Measurements from ENCODE around the gene FBXO44.

Gene FBXO44

DNA sequence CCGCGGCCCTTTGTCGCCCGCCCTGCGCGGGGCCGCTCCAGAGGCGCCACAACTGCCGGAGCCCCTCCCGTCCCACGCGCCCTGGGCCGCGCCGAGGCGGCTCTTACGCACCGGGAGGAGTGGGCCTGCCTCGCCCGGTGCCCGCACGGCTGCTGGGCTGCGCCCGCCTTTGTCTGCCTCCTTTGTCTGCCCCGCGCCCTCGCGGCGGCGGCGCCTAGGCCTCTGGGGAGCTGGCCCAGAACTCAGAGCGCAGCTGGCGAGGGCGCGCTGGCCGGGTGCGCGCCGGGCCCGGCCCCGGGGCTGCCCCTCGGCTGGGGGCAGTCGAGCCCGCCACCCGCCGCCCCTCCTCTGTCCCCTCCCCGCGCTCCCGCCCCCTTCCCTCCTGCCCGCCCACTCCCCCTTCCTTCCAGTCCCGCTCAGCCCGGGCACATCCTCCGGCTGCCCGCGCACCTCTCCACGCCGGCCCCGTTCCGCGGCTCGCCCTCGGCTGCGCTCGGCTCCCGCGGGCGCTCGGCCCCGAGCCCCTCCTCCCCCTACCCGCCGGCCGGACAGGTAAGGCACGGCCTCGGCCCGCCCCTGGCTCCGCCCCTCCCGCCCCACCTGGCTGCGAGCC is 36.7 kb downstream of the FBXO44 start, which contains the start of gene DRAXIN:
TSS of gene DRAXIN (plus strand) at position 409 of the 613 bp plus-strand sequence. CDS start 14,549 bp downstream, outside the sequence.
- DNase-seq = peak in 1 of 3 donors; percentile 52

DNA sequence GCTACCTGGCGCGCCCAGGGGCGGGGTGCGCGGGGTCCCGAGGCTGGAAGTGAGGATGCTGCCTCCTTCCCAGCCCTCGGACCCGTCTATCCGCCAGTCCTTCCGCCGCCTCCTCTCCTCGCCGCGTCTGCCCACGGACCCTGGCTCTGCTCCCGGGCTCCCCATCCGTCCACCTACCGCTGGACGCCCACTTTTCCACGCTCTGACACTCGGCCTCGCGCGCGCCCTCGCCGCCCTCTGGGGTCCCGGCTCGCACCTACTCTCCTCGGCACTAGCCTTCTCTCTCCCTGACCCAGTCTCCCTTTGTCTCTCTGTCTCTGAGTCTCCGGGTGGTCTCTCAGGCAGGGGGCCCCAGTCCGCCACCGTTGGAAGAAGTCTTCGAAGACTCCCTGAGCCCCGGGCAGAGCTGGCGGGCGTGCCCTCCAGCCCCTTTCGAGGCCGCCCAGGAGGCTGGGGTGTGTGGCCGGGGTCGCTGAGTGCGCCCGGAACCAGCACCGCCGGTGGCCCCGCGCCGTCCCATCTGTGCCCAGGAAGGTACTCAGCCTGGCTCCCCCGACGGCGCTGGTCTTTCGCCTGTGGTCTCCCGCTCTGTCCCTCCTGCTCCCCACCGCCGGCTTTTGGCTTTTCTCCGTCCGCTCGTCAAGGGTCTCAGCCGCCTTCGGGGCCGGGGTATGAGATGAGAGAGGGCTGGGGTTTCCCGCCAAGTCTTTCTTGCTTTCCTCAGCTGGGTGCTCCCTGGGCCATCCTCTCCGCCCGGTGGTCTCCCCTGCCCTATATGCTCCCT is 37.4 kb downstream of the FBXO44 start:
- no peak for DNase-seq

- DNase-seq = peak; percentile 90 to 92 (median 90)
These were observed 38.4 kb downstream of the FBXO44 start for GRCh38 chr1:11693024-11693590.

- DNase-seq = no peak
These were observed 39.2 kb downstream of the FBXO44 start for GRCh38 chr1:11693917-11694316.

DNA sequence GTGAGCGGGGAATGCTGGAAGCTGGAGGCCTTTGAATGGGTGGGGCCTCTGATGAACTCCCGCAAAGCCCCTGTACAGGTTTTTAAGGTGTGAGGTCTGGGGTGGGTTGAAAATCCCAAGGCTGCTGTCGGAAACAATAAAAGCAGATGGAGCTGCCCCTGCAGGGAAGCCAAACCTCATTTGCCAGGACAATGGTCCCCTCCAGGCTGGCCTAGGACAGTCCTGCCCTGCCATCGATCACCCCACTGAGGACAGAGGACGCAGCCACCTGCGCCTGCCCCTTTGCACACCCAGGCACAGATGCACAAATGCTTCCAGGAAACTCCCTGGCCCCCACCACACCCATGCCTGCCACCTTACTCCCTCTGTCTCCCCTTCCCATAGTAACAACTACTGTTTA is 41.2 kb downstream of the FBXO44 start:
- DNase-seq = no peak

DNA sequence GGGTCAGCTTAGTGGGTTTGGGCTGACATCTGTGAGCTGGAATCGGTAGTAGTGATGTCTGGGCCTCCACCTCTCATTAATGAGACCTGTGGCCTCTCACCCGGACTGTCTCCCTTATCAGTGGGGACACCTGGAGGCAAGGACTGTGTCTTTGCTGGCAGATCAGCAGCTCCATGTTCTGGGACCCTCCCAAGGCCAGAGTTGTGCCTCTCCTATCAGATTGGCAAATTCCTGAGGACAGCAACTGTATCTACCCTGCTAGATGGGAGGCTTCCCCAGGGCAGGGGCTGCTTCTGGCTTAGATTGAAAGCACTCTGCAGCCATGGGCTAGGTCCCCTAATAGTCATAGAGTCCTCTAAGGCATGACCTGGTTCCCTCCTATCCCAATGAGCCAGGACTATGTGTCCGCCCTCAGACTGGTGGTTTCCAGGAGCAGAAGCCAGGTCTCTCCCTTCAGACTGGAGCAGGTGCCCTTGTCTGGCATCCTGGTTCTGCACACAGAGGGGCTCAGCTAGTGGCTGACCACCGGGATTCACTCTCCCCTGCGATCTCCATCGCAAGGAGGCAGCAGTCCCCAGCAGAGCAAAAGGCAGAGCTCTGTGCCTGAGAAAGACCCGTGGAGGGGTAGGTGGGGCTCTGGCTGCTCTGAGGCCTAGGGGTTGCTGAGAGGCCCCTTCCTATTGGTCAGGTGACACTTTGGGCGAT is 42.7 kb downstream of the FBXO44 start:
- DNase-seq = no peak

DNA sequence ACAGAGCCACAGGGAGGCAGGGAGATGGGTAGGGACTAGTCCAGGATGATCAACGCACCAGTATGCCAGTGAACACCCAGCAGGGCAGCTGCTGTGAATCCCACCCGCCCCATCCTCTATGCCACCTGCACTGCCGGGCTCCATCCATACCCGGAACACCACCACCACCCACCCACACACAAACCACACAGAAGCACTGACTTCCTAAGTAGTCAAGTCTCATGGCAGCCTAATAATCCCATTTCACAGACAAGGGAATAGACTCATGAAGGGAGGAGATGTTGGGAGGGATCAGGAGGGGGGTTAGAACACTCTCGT is 43.2 kb downstream of the FBXO44 start:
- no peak for DNase-seq

DNA sequence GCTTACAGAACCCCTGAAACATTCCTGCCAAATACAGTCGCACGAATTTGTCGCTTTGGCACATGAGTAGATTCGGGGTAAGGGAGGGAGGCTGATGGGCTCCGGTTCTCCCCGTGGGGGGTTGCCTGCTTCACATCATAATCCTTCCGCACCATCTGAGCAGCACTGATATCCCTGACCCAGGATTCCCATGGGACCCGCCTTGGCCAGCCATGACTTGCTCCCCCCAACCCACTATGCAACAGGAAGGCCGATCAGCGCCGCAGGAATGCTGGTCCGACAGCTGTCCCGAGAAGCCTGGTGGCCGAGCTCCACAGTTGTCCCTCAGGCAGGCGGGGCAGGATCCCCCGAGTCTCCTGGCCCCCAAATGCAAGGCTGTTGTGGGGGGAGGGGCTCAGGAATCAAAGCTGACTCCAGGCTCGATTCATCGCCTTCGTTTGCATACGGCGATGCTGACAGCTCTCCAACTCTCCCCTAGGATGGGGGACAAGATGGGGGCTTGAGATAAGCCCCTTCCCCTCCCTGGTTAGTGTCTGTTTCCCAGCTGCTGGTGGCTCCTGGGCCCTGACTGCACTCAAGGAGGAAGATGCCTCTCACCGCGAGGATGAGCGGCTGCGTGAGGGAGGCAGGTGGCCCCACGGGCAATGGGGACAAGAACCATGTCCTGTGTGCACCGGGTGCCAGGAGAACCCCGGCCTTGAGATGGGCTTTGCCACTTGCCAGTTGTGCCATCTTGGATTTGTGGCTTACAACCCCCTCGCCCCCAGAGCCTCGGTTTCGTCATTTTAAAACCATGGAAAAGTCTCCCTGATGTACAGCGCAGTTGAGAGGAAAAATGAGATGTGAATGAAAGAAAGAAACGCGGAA is 46.2 kb downstream of the FBXO44 start:
- no peak for DNase-seq

DNA sequence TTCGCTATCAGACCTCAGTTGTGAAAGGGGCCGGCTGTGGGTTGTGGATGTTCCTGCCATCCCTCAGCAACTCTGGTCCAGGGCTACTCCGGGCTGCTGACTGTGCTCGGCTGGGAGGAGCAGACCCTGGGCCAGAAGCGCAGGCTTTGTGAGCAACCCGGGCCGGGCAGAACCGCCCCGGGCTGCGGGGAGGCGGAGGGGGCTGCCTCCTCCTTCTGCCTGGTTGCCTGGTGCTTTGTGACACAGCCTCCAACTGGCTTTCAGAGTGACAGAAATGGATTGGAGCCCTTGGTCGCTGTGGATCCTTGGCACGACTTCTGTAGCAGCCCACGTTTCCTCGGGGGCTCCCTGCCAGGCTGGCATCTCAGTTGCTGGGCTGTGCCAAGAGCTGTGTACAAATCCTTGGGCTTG is 46.9 kb downstream of the FBXO44 start:
- DNase-seq = no peak

DNA sequence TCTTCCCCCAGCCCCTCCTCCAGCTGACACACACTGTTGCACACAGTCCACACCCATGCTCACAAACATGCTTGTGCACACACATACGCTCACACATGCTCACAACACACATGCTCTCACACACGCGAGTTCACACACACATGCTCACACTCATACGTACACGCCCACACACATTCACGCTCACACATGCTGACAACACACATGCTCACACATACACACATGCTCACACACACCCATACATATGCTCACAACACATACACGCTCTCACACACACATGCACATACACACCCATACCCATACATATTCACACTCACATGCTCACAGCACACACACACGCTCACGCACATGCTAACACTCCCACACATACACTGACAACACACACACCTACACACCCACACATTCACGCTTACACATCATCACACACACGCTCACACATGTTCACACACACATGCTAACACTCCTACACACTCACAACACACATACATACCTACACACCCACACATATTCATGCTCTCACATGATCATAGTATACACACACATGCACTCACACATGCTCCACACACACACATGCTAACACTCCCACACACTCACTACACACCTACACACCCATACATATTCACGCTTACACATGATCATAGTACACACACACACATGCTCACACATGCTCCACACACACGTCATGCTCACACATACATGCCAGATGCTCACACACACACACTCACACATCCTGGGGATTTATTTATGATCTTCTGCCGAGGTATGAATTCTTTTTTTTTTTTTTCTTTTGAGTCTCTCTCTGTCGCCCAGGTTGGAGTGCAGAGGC is 47.5 kb downstream of the FBXO44 start:
- no peak for DNase-seq

DNA sequence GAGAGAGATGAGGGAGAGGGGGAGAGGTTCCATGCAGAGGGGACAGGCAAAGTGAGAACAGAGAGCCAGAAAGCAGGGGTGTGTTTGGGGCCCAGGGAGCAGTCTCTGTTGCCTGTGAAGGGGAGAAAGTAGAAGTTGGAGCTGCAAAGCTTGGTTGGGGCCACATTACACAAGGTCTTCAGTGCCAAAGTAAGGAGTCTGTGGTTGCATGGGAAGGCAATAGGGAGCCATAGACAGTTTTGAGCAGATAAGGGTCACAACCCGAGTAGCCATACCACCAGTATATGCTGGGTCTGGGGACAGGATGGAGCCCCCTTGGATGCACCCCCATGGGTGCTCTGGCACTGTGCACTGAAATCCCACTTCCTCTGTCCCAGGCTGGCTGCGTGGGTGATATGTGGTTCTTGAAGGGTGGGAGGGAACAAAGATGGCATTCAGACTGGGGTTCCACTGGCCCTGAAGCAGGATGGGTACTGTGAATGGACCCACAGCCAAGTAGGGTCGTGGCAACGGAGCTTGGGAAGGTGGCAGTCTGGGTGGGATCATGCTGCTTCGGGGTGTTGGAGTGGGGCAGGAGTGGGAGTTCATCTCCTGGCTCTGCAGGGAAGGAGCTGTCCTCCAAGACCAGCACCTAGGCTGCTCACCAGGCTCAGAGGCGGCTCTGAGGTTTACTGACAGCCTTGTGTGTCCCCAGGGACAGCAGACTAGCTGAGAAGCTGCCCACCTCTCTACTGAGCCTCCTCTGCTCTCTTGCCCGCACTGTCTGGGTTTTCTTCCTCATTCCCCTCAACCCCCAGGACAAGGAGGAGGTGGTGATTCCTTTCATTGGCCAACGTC is 48.9 kb downstream of the FBXO44 start:
- peak in 2 of 3 donors; percentile 28 to 35 for DNase-seq

DNA sequence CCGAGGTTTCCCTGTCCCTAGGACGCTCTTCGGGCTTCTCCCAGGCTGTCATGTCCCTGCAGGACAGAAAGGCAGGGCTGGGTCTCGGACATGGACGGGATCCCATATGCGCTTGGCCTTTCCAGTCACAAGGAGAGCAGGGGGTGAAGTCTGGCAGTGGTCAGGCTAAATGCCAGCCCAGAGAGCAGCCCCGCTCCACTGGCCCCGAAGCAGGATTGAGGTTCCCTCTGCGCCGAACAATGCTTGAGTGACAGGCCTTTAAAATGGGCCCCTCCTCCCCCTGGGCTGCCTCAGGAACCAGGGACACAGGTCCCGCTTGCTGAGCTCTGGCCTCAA is 49.5 kb downstream of the FBXO44 start:
- DNase-seq = no peak

DNA sequence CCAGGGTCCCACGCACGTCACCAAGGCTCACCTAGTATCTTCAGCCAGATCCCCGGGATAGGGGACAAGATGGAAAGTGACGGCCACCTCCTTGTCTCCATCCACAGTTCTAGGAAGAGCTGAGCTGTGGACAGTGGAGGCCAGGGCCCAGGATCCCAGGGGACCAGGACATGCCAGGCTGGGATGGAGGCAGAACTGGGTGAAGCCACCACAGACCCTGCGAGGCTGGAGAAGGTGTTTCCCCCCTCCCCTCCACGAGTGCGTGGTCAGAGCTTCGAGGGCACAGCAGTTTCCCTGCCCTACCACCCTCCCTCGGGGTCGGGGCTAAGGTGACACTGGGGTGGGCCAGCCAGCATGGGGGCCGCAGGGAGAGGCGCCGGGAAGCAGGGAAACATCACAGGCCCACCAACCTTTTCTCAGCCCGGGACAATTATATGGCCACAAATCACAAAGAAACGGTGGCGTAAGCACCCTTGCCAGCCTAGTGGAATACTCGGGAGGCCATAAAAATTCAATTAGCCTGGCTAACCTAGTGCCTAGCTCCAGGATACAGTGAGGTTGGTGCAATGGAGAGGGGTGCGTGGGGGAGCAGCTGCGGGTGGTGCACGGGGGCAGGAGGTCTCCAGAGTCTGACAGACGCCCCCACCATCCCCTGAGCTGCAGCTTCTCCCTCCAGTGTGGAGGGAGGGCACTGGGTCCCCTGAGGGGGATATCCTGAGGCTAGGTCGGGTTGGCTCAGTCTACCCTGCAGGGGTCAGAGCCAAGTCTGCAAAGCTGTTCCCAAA is 50.2 kb downstream of the FBXO44 start:
- DNase-seq = no peak

DNA sequence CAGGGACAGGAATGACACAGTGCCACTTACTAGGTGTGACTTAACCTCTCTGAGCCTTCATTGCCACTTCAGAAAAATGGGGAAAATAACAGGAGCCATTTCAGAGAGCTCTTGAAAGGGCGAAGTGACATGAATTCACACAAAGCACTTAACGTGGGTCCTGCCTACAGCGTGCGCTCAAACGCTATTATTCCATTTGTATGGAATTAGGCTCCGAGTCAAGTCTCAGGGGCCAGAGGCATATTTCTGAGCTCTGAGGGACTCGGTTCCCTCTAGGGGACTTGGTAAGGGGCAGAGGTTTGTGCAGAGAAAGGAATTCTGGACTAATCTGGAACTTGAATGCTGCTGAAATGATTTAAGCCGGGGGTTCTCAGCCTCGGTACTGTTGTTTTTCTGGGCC is 50.9 kb downstream of the FBXO44 start:
- no peak for DNase-seq

DNA sequence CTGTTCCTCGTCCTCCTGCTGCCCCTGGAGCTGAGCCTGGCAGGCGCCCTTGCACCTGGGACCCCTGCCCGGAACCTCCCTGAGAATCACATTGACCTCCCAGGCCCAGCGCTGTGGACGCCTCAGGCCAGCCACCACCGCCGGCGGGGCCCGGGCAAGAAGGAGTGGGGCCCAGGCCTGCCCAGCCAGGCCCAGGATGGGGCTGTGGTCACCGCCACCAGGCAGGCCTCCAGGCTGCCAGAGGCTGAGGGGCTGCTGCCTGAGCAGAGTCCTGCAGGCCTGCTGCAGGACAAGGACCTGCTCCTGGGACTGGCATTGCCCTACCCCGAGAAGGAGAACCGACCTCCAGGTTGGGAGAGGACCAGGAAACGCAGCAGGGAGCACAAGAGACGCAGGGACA is 51.6 kb downstream of the FBXO44 start:
- DNase-seq = no peak

GRCh38 chr1:11707621-11708276 is 53.1 kb downstream of the FBXO44 start:
- peak in 1 of 3 donors; percentile 36 for DNase-seq

GRCh38 chr1:11708554-11709350 is 54.1 kb downstream of the FBXO44 start:
- DNase-seq = peak; percentile 71 to 77 (median 75)

- DNase-seq = no peak
These were observed 56.8 kb downstream of the FBXO44 start for GRCh38 chr1:11711490-11711889.

DNA sequence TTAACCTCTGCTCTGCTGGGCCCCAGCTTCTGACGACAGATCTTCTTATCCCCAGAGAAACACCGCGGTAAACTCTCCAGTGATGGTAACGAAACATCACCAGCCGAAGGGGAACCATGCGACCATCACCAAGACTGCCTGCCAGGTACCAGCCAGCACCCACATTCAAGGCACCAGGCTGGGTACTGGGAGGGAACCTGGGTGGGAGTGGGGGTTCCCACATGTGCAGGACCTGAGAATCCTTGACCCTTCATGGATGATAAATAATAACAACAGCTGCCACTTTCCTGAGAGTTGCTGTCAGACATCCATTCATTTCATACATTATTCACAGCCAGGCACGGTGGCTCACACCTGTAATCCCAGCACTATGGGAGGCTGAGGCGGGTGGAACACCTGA is 57.6 kb downstream of the FBXO44 start:
- no peak for DNase-seq

All from suppressor macrophage treated with lipopolysaccharide for 1 hour (primary cell).